ENCODE results near the gene CRIM1. TPM values are rescaled to one million over a fixed set of nuclear protein-coding genes. Genes with fewer than 3 reads are reported as not detected.
A peak's percentile ranks its signal among the peaks of the same experiment; 100 is the strongest.

Gene CRIM1
- total RNA-seq, 1 donor from 2014 or later, result 21.7 TPM

GRCh38 chr2:36597532-36598377 lies 242.2 kb downstream of the CRIM1 start, which contains the start of gene FEZ2:
FEZ2 (minus strand) TSS chr2:36598168; CDS start chr2:36598142, 26 bp downstream.
- intact Hi-C loops (cut with DNase I), result loop anchor here (1.0 kb wide), 1 partner anchor 243 kb away; no protein-coding TSS in a partner anchor
- peak; percentile 90 for DNase-seq (ENCODE audit: missing footprints)

More at GRCh38 chr2:36597532-36598377, 242.2 kb downstream of the CRIM1 start, which contains the start of gene FEZ2:
- ATAC-seq, result peak; percentile 99

Other genes starting within 250 kb of the CRIM1 start
- gene FEZ2, start 242.4 kb downstream of the CRIM1 start, total RNA-seq, result 36.0 TPM

Data from Right ventricle myocardium inferior (tissue), 1 donor.